Measurements from ENCODE around the gene GSTO2.
A peak's percentile ranks its signal among the peaks of the same experiment; 100 is the strongest.

Gene GSTO2

DNA sequence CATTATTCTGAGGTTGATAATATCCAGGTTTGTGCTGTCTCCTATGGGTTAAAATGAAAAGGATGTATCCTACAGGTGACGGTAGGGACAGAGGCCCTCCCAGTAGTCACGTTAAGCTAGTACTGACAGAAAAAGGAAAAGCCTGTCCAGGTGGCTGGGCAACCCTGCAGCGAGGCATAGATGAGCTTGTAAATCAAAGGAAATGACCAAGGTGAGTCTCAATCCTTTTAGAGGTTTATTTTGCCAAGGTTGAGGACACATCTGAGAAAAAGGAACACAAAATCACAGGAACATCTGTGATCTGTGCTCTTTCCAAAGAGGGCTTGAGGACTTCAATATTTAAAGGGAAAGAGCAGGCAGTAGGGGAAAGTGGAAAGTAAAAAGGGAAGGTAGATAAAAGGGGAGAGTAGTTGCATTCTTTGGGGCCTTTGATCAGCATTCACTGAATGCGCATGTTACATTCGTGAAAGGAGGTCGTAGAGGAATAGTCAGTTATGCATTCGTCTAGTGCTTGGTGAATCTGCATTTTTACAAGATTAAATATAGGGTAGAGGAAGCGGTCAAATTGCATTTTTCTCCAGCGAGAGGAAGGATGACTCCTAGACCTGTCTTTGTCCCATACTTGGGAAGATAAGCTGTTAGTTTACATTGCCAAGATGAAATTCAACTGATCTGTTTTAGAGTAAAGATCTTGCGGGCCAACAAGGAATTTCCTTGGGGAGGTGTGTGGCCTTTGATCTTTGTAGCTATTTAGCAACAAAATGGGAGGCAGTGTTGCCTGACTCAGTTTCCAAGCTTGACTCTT lies 15.2 kb upstream of the GSTO2 start:
- DNase-seq (ENCODE audit: low read depth), result no peak

DNA sequence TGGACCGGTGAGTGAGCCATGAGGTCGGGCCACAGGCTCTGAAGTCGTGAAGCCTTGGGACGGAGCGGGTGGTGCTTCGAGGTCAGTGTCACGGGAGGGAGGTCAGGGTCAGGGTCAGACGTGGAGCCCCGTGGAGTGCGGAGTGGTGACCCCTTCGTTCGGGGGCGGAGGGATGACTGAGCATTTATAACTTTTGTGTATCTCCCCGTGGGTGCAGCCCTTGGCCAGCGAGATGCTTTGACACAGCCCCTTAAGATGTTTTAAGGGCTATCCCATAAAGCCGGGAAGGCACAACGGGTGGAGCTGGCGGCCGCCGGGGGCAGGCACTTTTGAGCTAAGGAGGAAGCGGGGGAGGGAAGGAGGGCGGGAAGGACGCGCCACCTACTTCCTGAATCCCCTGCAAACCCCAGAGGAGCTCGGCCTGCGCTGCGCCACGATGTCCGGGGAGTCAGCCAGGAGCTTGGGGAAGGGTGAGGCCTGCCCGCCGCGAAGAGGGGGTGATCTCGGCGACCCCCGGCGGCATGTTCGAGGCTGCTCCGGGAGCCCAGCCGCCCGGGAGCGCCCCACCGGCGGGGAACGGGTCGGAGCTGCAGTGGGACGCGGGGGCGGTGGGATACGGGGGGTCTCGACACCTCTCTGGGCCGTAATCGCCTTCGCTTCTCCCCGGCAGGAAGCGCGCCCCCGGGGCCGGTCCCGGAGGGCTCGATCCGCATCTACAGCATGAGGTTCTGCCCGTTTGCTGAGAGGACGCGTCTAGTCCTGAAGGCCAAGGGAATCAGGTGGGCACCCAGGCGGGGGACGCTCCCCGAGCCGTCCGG lies 14.3 kb upstream of the GSTO2 start, which contains the start of gene GSTO1:
Gene GSTO1 (plus strand): TSS at position 400 of the 818 bp plus-strand sequence. CDS start 37 bp downstream, at position 437.
- DNase-seq (ENCODE audit: low read depth), result peak; percentile 82

DNA sequence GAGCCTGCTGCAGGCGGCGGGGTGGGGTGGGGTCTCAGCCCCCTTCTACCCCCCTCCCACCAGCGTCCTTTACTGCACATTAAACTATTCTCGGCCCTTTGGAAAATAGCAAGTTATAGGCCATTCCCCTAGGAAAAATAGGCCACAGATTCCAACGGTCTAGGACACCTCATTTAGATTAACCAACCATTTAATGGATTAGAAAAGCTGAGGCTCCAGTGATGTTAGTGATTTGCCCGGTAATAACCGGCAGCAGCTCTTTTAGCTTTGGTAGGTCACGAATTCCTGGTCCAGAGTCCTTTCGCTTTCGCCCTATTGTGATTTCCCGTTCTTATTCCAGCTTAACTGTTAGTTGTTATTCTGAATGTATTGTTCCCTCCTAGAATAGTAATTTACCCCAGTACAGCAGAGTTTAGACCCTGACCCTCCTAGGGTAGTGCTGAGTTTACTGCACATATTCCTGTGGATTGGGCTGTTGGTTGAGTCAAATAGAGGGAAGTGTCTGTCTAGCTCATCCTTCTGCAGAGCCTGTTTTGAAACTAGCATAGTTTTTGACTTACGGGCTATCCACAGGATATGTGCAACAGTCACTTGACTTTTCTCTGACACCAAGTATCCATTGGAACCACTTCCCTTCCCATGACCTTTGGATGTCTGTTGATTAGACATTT lies 13.5 kb upstream of the GSTO2 start:
- peak; percentile 79 for DNase-seq (ENCODE audit: low read depth)

DNA sequence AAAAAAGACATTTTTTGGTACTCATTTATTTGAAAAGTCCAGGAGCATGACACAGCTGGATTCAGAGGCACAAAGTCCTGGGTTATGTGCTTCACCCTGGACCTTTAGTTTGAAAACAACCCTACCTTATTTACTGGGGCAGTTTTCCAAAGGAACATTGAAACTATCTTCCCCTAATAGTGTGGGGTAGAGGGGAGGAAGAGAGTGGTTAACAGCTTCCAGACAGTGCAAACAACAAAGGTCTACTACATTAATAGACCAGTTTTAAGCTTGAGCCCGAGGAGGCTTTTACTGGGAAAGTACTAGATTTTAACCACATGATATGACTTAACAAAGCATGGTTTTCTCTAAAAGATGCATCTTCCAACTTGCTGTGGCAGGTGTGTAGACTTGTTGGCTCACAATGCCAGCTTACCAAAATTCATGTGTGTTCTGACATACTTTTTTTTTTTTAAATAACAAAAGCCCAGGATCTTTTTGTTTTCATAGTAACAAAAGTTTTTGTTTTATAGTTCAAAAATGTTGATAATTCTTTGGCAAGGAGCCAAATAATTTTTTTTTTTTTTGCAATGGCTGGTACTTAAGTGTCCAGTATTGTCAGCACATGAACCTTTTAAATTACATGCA lies 12.5 kb upstream of the GSTO2 start:
- no peak for DNase-seq (ENCODE audit: low read depth)

DNA sequence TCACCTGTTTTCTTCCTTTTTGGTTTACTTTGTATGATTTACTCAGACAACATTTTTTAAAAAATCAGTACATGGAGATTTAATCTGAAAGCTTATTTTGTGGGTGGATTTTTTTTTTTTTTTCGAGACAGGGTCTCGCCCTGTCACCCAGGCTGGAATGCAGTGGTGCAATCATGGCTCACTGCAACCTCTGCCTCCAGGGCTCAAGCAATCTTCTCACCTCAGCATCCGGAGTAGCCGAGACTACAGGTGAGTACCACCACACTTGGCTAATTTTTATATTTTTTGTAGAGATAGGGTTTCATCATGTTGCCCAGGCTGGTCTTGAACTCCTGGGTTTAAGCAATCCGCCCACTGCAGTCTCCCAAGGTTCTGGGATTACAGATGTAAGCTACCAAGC lies 11.7 kb upstream of the GSTO2 start:
- no peak for DNase-seq (ENCODE audit: low read depth)

DNA sequence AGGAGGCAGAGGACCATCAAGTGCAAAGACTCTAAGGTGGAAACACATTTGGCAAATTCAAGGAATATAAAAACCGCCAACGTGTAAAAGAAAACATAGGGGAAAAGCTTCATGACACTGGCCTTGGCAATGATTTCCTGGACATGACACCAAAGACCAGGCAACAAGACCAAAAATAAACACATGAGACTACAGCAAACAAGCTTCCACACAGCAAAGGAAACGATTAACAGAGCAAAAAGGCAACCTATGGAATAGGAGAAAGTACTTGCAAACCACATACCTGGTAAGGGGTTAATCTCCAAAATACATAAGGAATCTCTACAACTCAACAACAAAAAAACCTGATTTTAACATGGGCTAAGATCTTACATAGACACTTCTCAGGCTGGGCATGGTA lies 10.8 kb upstream of the GSTO2 start:
- no peak for DNase-seq (ENCODE audit: low read depth)

DNA sequence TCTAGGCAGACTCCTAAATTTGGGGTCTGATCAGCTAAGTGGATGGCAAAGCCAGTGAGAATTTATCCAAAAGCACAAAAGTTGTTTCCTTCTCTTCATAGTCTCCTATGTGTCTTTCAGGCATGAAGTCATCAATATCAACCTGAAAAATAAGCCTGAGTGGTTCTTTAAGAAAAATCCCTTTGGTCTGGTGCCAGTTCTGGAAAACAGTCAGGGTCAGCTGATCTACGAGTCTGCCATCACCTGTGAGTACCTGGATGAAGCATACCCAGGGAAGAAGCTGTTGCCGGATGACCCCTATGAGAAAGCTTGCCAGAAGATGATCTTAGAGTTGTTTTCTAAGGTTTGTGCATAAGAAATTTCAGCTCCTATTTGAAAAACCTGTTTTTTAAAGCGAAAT lies 9.5 kb upstream of the GSTO2 start:
- DNase-seq (ENCODE audit: low read depth), result no peak

DNA sequence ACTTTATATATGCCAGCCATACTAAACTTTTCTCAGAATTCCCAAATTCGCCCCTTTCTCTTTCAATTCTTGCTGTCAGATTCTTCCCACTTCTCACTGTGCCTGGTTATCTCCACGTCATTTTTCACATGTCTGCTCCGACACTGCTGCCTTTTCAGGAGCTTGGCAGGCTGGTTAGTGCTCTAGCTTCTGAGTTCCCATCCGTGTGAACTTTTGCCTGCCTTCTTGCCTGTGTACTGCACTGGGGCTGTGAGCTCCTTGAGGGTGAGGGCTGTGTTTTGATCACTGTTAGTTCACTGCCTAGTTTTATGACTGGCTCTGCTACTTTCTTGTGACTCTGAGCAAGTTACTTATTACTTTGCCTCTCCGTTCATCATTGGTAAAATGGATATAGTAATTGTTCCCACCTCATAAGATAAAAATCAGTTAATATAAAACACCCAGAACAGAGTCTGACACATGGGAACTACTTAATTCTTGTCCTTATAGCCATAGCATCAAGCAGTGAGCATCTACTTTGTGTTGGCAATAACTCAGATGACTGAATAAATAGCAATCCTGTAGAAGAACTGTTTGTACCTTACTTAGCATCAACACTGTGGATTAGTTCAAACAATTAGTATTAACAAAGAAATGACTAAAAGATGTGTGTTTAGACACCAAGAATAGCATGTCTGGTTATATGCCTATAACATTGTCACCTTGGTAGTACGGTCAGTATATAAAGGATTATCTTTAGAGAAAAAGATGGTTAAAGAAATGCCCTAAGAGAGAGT lies 8.8 kb upstream of the GSTO2 start:
- DNase-seq (ENCODE audit: low read depth), result no peak

DNA sequence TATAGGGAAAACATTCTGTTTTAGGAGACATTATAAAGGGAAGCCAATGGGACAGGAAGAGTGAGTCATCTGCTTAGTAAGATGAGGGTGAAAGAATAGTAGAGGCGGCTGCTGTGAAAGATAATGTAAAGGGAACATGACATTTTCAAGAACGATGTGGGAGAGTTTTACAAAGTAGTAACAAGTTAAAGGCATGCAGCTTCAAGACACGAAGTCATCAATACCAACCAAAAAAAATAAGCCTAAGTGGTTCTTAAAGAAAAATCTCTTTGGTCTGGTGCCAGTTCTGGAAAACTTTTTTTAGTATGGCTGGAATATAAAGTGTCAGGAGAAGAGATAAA lies 8.2 kb upstream of the GSTO2 start:
- DNase-seq (ENCODE audit: low read depth), result peak; percentile 34

DNA sequence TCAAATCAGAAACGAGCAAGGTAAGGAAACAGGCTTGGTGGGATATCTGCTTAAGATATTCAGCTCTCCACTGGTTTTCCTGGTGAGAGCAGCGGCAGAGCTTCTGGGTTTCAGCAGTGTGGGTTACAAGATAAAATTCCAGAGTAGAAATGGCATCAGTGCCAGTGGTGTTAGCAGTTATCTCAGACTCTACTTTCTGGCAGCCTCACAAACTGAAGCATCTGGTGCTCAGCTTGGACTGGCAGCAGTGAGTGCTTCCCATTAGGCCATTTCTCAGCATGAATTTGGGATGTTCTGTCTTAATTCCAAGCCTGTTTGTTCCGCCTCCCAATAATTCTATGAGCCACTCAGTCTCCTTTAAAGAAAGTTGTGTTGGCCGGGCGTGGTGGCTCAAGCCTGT lies 6.9 kb upstream of the GSTO2 start:
- no peak for DNase-seq (ENCODE audit: low read depth)

DNA sequence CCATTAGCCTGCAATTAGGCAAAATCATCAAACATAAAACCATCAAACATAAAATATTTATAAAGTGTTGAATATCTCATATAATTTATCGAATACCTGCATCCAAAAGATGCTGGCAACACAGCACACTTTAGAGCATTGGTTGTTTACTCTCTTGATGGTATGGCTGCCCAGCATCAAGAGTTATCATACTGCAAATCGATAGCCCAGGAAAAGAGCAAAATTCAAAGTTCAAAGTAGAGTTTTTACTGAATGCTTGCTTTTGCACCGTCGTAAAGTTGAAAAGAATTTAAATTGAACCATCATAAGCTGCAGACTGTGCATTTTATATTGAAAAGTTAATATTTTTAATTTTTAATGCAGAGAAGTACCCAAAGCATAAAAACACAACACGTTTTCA lies 4.2 kb upstream of the GSTO2 start:
- no peak for DNase-seq (ENCODE audit: low read depth)

DNA sequence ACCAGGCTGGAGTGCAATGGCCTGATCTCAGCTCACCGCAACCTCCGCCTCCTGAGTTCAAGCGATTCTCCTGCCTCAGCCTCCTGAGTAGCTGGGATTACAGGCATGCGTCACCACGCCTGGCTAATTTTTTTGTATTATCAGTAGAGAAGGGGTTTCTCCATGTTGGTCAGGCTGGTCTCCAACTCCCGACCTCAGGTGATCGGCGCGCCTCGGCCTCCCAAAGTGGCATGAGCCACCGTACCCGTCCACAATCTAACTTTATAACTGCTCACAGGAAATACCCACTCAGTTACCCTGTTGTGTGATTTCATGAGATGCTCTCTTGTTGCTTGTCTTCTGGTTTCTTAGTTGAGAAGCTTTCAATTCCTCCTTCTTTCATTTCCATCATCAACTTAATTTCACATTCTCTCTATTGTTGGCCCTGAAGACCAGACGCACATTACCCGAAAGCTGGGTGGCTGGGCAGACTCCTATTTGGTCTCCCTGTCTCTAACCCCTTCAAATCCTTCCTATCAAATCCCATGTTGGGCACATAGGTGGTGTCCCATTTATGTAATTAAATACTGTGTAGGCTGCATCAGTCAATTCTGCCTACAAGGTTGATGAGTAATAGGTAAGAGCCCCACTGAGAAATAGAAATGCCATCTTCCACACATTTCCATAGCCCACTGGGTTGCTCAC lies 1.1 kb upstream of the GSTO2 start:
- DNase-seq (ENCODE audit: low read depth), result no peak

DNA sequence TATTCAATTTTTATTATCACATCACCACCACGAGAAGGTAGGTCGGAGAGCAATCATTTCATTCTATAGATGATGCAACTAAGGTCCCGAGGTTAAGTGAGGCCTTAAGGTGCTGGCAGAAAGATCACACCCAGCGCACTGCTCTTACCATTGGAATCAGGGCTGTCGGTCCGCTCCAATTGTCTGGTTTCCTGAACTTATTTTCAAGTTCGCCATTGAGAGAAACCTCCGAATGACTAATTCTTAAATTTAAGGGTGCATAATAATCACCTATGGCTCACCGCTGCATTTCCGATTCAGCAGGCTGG lies 625 bp upstream of the GSTO2 start:
- no peak for DNase-seq (ENCODE audit: low read depth)

DNA sequence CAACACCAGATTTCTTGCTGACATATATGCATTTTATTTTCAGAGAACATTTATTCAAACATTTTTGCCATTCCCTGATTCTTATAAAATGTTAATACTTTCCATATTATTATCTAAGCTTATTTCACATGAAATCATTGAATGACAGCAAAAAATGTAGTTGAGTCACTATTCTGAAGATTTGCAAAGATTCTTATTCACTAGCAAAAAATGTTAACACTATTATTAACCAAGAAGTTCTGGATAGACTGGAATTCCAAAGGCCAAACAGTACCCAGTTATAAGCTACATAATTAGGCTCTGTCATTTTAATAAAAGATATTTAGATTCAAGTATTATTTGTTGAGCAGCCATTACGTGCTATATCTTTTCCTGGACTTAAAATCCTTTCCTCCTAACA lies 4.3 kb downstream of the GSTO2 start:
- no peak for DNase-seq (ENCODE audit: low read depth)

DNA sequence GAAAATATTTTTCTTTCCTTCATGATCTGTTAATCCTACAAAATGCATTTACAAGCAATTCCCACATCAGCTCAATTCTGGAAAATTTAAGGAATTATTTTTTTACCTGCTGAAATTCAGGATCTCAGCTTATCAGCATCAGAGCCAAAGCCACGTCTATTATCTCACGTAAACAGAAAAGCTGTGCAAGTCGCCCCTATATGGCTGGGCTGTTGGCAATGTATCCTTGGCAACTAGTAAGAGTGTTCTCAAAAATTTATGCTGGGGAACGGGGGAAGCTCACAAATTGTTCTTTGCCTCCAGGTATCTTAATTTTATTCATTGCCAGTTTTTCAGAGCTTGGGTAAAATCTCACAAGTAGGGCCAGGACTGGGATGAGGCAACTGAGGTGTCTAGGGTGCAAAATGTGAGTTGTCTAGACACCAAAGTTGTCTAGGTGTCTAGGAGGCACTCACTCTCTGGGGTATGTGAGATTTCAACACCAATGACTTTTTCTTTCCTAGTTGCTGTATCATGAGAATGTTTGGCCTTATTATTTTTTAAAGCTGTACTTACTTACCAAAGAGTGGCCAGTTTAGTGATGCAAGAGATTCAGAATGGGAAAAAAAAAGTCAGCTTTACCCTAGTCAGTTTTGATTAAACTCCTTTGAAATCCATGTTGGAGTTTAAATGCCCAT lies 5.1 kb downstream of the GSTO2 start:
- peak; percentile 55 for DNase-seq (ENCODE audit: low read depth)

DNA sequence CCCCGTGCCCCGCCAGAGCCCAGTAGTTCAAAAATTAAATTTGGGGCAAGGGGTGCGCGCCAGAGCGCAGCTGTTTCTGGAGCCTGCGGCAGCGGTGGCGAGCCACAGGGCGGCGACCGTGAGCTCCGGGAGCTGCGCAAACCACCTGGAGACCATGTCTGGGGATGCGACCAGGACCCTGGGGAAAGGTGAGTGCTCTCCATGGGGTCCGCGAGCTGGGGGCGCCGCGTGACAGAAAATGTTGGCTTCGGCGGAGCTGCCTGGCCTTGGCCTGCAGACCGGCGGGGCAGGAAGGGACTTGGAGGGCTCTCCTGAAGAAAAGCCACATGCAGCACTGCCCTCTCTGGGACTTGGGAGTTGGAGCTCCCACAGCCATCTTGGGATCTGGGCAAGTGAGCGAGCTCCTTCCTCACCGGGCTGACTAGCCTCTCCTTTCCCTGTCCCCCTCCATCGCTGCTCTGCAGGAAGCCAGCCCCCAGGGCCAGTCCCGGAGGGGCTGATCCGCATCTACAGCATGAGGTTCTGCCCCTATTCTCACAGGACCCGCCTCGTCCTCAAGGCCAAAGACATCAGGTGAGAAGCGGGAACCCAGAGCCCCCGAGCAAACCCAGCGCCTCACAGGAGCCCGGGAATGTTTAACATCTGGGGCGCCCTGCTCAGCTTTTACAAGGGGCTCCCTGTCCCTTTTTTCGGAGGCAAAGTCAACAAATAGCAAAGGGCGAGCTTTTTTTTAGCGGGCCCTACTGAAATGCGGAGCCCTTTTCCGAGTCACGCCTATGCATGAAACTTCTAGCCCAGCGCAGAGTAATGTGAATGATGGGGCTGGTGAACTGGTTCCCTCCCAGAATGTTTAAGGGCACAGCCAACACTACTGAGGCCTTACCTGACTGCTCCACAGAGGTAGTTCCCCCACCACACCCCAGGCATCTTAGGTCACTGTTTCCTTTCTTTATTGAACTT lies 6.1 kb downstream of the GSTO2 start:
- DNase-seq (ENCODE audit: low read depth), result peak; percentile 26

DNA sequence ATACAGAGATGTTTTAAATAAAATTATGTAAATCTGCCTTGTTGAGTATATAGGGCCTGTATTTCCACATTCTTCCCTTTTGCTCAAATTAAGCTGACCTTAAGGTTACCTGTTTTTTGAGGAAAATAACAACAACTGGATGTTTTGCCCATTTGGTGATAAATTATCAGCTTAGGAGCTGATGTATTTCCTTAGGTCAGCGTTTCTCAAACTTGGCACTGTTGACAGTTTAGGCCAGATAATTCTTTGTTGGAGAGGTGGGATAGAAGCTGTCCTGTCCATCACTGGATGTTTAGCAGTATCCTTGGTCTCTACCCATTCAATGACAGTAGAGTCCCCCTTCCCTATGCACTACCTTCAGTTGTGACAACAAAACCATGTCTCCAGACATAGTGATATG lies 7.2 kb downstream of the GSTO2 start:
- no peak for DNase-seq (ENCODE audit: low read depth)

DNA sequence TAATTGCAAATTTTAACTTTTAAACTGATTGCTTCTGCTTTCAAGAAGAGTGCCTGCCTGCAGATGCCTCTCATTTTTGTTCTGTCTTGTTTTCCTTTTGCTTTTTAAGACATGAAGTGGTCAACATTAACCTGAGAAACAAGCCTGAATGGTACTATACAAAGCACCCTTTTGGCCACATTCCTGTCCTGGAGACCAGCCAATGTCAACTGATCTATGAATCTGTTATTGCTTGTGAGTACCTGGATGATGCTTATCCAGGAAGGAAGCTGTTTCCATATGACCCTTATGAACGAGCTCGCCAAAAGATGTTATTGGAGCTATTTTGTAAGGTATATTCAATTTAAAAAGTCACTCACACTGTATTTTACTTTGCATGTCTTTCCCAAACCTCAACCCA lies 8.8 kb downstream of the GSTO2 start:
- no peak for DNase-seq (ENCODE audit: low read depth)

DNA sequence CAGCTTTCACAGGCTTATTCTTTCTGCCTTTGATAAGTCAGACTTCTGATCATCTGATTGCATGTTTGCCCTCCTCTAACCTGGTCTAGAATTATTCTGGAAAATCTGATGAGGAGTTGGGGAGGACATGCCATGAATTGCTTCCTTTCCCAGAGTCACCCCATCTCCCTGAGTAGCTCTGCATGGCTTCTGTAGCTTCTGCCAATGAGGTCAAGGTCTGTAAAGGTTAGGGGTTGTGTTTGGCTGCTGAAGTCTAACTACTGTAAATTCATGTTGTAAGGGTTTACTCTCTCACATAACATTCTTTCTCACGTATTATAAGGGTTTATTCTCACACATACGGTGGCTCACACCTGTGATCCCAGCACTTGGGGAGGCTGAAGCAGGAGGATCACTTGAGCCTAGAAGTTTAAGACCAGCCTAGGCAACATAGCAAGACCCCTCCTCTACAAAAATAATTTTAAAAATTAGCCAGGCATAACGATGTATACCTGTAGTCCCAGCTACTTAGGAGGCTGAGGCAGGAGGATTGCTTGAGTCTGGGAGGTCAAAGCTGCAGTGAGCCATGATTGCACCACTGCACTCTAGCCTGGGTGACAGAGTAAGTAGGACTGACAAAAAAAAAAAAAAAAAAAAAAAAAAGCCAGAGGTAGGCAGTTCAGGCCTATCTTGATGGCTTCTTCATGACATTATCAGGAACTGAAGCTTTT lies 10.7 kb downstream of the GSTO2 start:
- DNase-seq (ENCODE audit: low read depth), result no peak
